Activated naive CD8-positive, alpha-beta T cell (primary cell): ENCODE measurements around the gene MT1G.

Source experiments
- H3K27ac Mint-ChIP-seq: one replicate; pipeline ENCODE4 v1.8.0; 2021; ENCODE audit warnings: mixed read lengths
- H3K27me3 Mint-ChIP-seq: one replicate; pipeline ENCODE4 v1.8.0; 2021; ENCODE audit warnings: mixed read lengths
- H3K36me3 Mint-ChIP-seq: one replicate; pipeline ENCODE4 v1.8.0; 2021; ENCODE audit warnings: mixed read lengths
- H3K4me1 Mint-ChIP-seq: one replicate; pipeline ENCODE4 v1.8.0; 2021; ENCODE audit warnings: low read depth, mixed read lengths
- H3K4me3 Mint-ChIP-seq: one replicate; pipeline ENCODE4 v1.8.0; 2021; ENCODE audit warnings: mild to moderate bottlenecking, mixed read lengths
- H3K9me3 Mint-ChIP-seq: one replicate; pipeline ENCODE4 v1.8.0; 2021; ENCODE audit warnings: low read depth, mixed read lengths

Gene MT1G

DNA sequence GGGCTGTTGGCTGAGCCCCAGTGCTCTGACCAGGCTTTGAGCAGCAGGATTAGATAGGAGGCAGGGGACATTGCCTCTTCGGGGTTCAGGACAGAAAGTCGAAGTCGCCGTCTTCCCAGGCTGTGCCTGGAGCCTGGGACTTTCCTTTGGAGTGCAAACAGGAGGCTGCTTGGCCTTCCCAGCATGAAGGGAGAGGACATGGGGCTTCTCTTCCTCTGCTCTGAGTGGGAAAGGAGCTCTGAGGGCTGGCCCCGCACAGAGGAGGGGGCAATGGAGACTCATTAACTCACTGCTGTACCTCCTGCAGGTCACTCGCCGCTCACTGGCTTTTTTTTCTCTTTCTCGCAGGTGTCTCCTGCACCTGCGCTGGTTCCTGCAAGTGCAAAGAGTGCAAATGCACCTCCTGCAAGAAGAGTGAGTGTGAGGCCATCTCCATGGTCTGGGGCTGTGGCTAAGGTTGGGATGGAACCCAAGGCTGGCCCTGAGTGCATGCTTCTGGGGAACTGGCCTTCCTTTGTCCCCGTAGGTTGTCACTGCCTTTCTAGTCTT, 9.5 kb downstream of the MT1G start:
- H3K27ac Mint-ChIP-seq, result peak overlapping the region; percentile 86
- peaks cover 3% of the 10 kb centered on the region for H3K36me3 Mint-ChIP-seq
- no peaks in the 10 kb centered on the region for H3K27me3 Mint-ChIP-seq

DNA sequence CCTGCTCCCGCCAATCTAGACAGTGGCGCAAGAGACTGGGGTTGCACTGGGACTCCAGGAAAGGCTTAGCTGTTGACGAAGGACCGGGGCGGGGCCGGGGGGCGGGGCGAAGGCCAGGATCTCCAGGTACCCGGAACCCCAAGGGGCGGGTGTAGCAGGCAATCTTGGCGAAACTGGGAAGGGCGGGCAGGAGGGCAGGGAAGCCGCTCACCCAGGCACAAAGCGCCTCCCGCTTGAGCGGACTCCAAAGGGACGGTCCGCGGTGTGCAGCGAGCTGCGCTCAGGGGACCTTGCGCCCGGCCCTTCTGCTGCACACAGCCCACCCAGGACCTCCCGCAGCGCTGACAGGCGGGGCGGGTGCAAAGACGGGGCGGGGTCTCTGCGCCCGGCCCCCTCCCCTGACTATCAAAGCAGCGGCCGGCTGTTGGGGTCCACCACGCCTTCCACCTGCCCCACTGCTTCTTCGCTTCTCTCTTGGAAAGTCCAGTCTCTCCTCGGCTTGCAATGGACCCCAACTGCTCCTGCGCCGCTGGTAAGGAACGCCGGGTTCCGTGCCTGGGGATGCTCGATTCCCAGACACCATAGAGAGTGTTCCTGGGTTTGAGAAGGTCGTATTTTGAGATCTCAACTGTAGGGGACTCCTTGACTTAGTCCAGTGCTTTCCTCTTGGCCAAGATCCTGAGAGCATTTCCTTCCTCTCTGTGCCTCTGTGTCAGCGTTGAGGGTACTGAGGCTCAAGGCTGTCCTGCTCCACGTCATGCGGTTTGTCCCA, 10.1 kb downstream of the MT1G start, which contains the start of gene MT1F:
Gene MT1F (plus strand): TSS at position 405 of the 772 bp plus-strand sequence. CDS start 100 bp downstream, at position 505.
- H3K27ac Mint-ChIP-seq, result peak within 1 kb of the TSS; percentile 86
- H3K4me1 Mint-ChIP-seq, result peaks cover 40% of the 10 kb centered on the region
- peak within 1 kb of the TSS; percentile 96 for H3K4me3 Mint-ChIP-seq
- H3K36me3 Mint-ChIP-seq, result peaks cover 3% of the 10 kb centered on the region
- no peaks in the 10 kb centered on the region for H3K9me3 Mint-ChIP-seq
- H3K27me3 Mint-ChIP-seq, result no peaks in the 10 kb centered on the region

More for the DNA sequence above, 9.5 kb downstream of the MT1G start:
- H3K9me3 Mint-ChIP-seq, result no peaks in the 10 kb centered on the region
- peak overlapping the region; percentile 96 for H3K4me3 Mint-ChIP-seq
- H3K4me1 Mint-ChIP-seq, result peaks cover 42% of the 10 kb centered on the region

DNA sequence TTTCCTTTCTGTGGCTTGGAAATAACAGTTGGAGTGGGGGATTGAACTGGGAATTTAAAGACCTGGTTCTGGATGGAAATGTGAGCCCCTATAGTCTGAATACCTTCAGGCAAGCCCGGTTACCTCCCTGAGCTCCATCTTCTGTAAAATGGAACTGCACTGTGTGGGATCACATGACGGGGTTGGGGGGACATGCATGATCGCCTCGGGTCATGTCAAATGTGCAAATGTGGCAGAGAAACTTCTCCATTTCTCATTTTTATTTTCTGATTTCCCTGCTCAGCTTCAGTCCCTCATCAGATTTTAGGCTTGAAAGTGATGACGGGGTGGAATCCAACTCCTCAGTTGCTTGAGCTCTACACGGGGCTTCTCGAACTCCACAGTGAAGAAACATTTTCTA, 14.6 kb downstream of the MT1G start:
- no peak overlapping the region for H3K27ac Mint-ChIP-seq
- H3K4me1 Mint-ChIP-seq, result peaks cover 8% of the 10 kb centered on the region
- H3K36me3 Mint-ChIP-seq, result no peaks in the 10 kb centered on the region
- no peaks in the 10 kb centered on the region for H3K9me3 Mint-ChIP-seq
- H3K27me3 Mint-ChIP-seq, result no peaks in the 10 kb centered on the region
- no peak overlapping the region for H3K4me3 Mint-ChIP-seq

DNA sequence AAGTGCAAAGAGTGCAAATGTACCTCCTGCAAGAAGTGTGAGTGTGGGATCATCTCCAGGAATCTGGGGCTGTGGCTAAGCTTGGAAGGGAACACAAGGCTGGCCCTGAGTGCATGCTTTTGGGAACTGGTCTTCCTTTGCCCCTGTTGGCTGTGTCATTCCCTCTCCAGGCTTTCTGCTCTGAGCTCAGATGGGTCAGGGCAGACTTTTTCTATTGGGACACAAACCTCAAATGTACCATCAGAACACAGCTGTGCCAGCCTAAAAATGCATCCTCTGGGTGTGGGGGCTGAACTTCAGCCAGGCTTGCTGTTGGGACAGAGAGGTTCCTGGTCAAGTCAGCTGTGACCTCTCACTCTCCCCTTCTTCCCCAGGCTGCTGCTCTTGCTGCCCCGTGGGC, 15.3 kb downstream of the MT1G start:
- no peak overlapping the region for H3K4me3 Mint-ChIP-seq
- H3K9me3 Mint-ChIP-seq, result no peaks in the 10 kb centered on the region
- H3K27ac Mint-ChIP-seq, result no peak overlapping the region
- no peaks in the 10 kb centered on the region for H3K36me3 Mint-ChIP-seq
- peaks cover 4% of the 10 kb centered on the region for H3K4me1 Mint-ChIP-seq
- H3K27me3 Mint-ChIP-seq, result no peaks in the 10 kb centered on the region

DNA sequence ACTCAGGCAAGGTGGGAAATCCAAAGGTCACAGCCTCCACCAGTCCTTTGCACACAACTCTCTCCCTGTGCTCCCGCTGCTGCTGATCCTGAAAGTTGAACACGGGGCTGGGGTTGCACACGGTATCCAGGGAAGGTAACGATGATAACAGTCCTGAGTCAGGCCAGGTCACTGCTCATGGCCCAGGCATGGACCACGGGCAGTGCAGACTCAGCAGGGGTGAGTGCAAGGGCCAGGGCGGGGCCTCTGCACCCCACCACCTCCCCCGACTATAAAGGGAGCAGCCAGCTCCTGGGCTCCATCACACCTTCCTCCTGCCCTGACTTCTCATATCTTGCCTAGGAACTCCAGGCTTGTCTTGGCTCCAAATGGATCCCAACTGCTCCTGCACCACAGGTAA, 16.3 kb downstream of the MT1G start, which contains the start of gene MT1B:
Gene MT1B (plus strand): TSS at position 301 of the 400 bp plus-strand sequence. CDS start 68 bp downstream, at position 369.
- no peaks in the 10 kb centered on the region for H3K9me3 Mint-ChIP-seq
- H3K27ac Mint-ChIP-seq, result no peak within 1 kb of the TSS
- no peak within 1 kb of the TSS for H3K4me3 Mint-ChIP-seq
- no peaks in the 10 kb centered on the region for H3K4me1 Mint-ChIP-seq
- no peaks in the 10 kb centered on the region for H3K27me3 Mint-ChIP-seq
- H3K36me3 Mint-ChIP-seq, result no peaks in the 10 kb centered on the region

DNA sequence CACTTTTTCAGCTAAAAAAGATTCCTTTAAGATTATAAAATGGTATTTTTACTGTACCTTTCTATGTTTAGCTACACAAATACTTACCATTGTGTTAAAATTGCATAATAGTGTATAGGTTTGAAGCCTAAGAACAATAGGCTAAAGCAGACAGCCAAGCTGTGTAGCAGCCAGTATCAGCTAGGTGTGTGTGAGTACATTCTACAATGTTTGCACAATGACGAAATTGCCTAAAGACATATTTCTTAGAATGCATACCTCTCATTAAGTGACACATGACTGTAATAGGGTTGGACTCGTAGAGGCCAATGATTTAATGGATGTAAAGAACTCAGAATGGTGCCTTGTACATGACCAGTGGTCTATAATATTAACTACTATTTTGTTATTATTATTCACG, 18.0 kb downstream of the MT1G start:
- H3K27ac Mint-ChIP-seq, result no peak overlapping the region
- no peaks in the 10 kb centered on the region for H3K4me1 Mint-ChIP-seq

DNA sequence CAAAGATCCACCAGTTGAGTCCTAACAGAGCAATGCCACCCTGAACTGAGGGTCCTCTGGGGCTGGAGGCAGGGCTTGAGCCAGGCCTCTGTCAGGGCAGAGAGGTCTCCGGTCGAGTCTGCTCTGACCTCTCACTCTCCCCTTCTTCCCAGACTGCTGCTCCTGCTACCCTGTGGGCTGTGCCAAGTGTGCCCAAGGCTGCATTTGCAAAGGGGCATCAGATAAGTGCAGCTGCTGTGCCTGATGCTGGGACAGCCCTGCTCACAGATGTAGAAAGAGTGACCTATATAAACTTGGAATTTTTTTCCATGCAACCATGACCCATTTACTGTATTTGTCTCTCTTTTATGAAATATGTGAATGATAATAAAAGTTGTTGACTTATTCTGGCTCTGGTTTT, 18.6 kb downstream of the MT1G start:
- no peak overlapping the region for H3K27ac Mint-ChIP-seq
- peaks cover 3% of the 10 kb centered on the region for H3K4me1 Mint-ChIP-seq
- H3K27me3 Mint-ChIP-seq, result no peaks in the 10 kb centered on the region
- H3K4me3 Mint-ChIP-seq, result no peak overlapping the region
- H3K36me3 Mint-ChIP-seq, result no peaks in the 10 kb centered on the region
- H3K9me3 Mint-ChIP-seq, result no peaks in the 10 kb centered on the region

More for the DNA sequence above, 18.0 kb downstream of the MT1G start:
- H3K4me3 Mint-ChIP-seq, result no peak overlapping the region
- H3K27me3 Mint-ChIP-seq, result no peaks in the 10 kb centered on the region
- H3K9me3 Mint-ChIP-seq, result no peaks in the 10 kb centered on the region
- no peaks in the 10 kb centered on the region for H3K36me3 Mint-ChIP-seq

DNA sequence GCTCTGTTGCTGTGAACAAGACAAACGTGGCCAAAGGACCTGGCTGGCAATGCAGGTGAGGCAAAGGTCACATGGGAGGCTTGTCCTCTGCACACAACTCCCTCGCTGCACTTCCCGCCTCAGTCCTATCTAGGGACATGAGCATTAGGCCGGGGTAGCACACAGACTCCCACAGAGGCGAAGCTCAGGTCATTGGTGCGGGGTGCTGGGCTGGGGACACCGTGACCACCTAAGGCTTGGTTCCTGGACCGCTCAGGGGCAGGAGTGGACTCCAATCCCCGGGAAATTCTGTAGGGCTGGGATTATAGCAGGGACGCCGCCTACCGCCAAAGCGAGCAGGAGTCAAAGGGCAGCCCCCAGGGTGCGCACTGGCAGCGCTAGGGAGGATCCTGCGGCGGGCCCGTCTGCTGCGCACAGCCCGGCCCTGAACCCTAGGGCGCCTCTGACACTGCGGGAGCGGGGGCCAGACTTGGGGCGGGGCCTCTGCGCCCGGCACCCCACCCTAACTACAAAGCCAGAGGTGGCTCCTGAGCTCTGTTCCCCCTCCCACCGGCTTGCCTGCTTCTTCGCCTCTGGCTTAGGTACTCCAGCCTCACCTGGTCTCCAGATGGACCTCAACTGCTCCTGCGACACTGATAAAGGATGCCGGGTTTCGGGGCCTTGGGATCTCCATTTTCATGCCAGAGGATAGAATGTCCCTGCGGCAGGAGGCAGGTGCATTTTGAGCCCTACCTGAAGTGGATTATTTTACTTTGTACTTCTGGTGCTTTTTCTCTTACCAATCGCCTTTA, 20.0 kb downstream of the MT1G start:
- Mint-ChIP-seq H3K4me1 (peaks cover 15% of the 10 kb centered on the region), H3K4me3 (no peak overlapping the region), H3K9me3 (no peaks in the 10 kb centered on the region), H3K27ac (no peak overlapping the region), H3K36me3 (no peaks in the 10 kb centered on the region), H3K27me3 (no peaks in the 10 kb centered on the region)

DNA sequence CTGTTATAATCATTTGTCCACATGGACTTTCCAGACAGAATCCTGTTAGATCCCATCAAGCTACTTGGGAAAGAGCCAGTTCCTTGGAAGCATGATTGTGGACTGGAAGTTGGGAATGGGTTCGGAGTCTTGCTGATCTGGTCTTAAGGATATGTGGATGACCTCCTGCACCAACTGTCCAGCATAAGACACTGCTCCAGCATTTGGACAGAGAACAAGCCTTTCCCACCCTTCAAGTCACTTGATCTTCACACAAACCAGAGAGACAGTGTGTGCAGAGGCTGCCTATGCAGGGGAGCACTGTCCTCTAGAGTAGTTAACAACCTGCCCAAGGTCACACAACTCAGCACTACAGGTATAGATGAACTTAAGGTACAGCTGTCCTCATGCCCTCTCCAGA, 22.0 kb downstream of the MT1G start:
- H3K36me3 Mint-ChIP-seq, result no peaks in the 10 kb centered on the region
- no peaks in the 10 kb centered on the region for H3K27me3 Mint-ChIP-seq
- peak overlapping the region; percentile 22 for H3K27ac Mint-ChIP-seq
- H3K4me3 Mint-ChIP-seq, result no peak overlapping the region
- no peaks in the 10 kb centered on the region for H3K9me3 Mint-ChIP-seq
- peaks cover 22% of the 10 kb centered on the region for H3K4me1 Mint-ChIP-seq

DNA sequence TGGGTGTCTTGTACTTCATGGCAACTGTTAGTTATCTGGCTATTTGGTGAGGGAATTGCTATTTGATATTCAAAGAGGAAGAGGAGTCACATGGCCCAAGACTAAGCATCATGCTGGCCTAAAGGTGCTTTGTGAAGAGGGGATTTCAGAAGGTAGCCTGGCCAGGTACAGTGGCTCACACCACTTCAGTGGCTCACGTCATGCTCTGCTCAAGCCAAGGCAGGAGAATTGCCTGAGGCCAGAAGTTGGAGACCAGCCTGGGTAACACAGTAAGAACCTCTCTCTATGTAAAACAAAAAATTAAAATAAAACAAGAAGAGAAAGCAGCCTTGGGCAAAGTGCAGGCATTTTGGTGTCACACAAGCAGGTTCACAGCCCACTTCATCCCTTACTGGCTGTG, 22.6 kb downstream of the MT1G start:
- H3K4me3 Mint-ChIP-seq, result no peak overlapping the region
- no peak overlapping the region for H3K27ac Mint-ChIP-seq
- H3K9me3 Mint-ChIP-seq, result no peaks in the 10 kb centered on the region
- peaks cover 22% of the 10 kb centered on the region for H3K4me1 Mint-ChIP-seq
- H3K36me3 Mint-ChIP-seq, result no peaks in the 10 kb centered on the region
- no peaks in the 10 kb centered on the region for H3K27me3 Mint-ChIP-seq

DNA sequence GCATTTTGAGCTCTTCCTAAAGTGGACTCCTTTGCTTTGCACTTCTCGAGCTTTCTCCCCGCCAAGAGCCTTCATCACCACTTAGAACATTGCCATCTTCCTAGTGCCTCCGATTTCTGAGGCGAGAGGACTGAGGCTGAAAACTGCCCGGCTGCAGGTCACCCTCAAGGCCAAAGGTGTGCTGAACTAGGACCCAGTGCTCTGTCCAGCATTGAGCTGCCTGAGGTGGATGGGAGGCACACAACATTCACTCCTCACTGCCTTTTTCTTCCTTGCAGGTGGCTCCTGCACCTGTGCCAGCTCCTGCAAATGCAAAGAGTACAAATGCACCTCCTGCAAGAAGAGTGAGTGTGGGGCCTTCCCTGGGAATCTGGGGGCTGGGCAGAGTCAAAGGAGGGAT, 24.0 kb downstream of the MT1G start:
- H3K9me3 Mint-ChIP-seq, result no peaks in the 10 kb centered on the region

DNA sequence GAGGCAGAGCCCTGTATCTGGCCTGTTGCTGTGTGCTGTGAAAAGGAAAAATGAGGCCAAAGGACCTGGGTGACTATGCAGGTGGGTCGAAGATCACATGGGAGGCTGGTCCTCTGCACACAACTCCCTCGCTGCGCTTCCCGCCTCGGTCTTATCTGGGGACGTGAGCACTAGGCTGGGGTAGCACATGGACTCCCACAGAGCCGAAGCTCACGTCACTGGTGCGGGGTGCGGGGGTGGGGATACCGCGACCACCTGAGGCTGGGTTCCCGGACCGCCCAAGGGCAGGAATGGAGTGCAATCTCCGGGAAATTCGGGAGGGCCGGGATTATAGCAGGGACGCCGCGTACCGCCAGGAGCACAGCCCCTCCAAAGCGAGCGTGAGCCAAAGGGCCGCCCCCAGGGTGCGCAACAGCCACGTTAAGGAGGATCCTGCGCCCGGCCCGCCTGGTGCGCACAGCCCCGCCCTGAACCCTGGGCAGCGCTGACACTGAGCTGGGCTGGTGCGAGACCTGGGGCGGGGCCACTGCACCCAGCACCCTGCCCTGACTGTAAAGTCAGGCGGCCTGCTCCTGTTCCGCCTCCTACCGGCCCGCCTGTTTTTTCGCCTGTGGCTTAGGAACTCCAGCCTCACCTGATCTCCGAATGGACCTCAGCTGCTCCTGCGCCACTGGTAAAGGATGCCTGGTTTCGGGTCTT, 24.6 kb downstream of the MT1G start:
- Mint-ChIP-seq H3K36me3 (no peaks in the 10 kb centered on the region), H3K27me3 (peaks cover 10% of the 10 kb centered on the region), H3K9me3 (no peaks in the 10 kb centered on the region), H3K4me3 (peak overlapping the region; percentile 66), H3K27ac (no peak overlapping the region), H3K4me1 (peaks cover 25% of the 10 kb centered on the region)

More for the DNA sequence above, 24.0 kb downstream of the MT1G start:
- peaks cover 22% of the 10 kb centered on the region for H3K4me1 Mint-ChIP-seq
- peak overlapping the region; percentile 66 for H3K4me3 Mint-ChIP-seq
- H3K36me3 Mint-ChIP-seq, result no peaks in the 10 kb centered on the region
- H3K27ac Mint-ChIP-seq, result no peak overlapping the region
- H3K27me3 Mint-ChIP-seq, result peaks cover 10% of the 10 kb centered on the region

DNA sequence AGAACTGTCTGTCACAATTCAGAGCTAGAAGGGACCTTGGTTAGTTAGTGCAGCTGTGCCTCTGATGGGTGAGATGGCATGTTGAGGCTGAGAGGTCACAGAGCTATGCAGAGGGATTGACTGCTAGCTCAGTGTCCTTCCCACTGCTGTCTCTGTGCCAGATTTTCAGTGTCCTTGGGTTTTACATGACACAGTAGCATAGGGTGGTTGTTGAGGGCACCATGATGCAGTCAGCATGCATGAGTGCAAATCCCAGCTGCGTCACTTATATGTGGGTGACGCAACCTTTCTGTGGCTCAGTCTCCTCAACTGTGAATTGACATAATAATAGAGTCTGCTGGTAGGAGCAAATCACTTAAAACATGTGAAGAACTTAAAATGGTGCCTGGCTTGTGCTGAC, 26.7 kb downstream of the MT1G start:
- Mint-ChIP-seq H3K36me3 (no peaks in the 10 kb centered on the region), H3K27me3 (peaks cover 21% of the 10 kb centered on the region), H3K9me3 (no peaks in the 10 kb centered on the region), H3K4me1 (peaks cover 34% of the 10 kb centered on the region), H3K27ac (no peak overlapping the region), H3K4me3 (no peak overlapping the region)

DNA sequence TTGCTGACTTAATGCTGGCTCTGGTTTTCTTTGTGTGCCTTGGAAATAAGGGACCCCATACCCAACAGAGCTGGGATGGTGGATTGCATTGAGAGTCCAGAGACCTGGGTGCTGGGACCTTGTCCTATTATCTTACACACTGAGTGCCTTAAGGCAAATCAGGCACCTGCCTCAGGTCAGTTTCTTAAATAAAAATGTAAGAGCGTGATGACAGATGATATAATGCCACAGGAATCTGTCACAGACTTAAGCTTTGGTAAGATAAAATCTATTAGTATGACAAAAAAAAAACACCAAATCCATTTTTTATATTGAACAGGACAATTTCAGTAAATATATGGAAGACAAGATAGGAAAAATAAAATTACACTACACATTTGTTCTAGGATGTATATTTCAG, 27.8 kb downstream of the MT1G start:
- Mint-ChIP-seq H3K9me3 (no peaks in the 10 kb centered on the region), H3K36me3 (no peaks in the 10 kb centered on the region), H3K4me1 (peaks cover 41% of the 10 kb centered on the region), H3K27me3 (peaks cover 25% of the 10 kb centered on the region), H3K27ac (no peak overlapping the region), H3K4me3 (no peak overlapping the region)
